SKM-1 treated with dmso at 0.1 percent for 144 hours (cell line): ENCODE data around the gene TRIO.
A peak's percentile ranks its signal among the peaks of the same experiment; 100 is the strongest.
"Not testable (repeated sequence)": the region's sequence is repeated elsewhere in the genome, so short reads cannot be mapped to it uniquely, and the experiment has no call there.

Experiments
- DNase-seq: peaks from one replicate; lab custom pipeline; 2025; ENCODE audit not compliant: unreplicated experiment; lab: John Stamatoyannopoulos, UW

The TRIO gene

GRCh38 chr5:14522721-14523120, 379.6 kb downstream of the TRIO start:
- DNase-seq: no peak

- DNase-seq: no peak
These were observed 380.3 kb downstream of the TRIO start for GRCh38 chr5:14523243-14524034.

- no peak for DNase-seq
These were observed 382.3 kb downstream of the TRIO start for GRCh38 chr5:14525397-14525796.

GRCh38 chr5:14526493-14526892, 383.4 kb downstream of the TRIO start:
- DNase-seq: no peak

- DNase-seq: no peak
These were observed 385.0 kb downstream of the TRIO start for GRCh38 chr5:14528115-14528514.

GRCh38 chr5:14528926-14529325, 385.8 kb downstream of the TRIO start:
- DNase-seq: no peak

- DNase-seq: no peak
These were observed 388.5 kb downstream of the TRIO start for GRCh38 chr5:14531668-14532067.

GRCh38 chr5:14532180-14532579, 389.0 kb downstream of the TRIO start:
- DNase-seq: no peak

GRCh38 chr5:14534773-14535172, 391.6 kb downstream of the TRIO start:
- DNase-seq: no peak

- DNase-seq: peak; percentile 86
These were observed 402.2 kb downstream of the TRIO start for GRCh38 chr5:14545308-14545707.

- no peak for DNase-seq
These were observed 402.7 kb downstream of the TRIO start for GRCh38 chr5:14545862-14546261.

GRCh38 chr5:14547666-14548065, 404.5 kb downstream of the TRIO start:
- no peak for DNase-seq

- no peak for DNase-seq
These were observed 408.1 kb downstream of the TRIO start for GRCh38 chr5:14551211-14551610.

- DNase-seq: peak; percentile 36
These were observed 408.9 kb downstream of the TRIO start for GRCh38 chr5:14552017-14552416.

- DNase-seq: not testable (repeated sequence)
These were observed 411.1 kb downstream of the TRIO start for GRCh38 chr5:14554288-14554687.

- no peak for DNase-seq
These were observed 412.9 kb downstream of the TRIO start for GRCh38 chr5:14556015-14556414.

- no peak for DNase-seq
These were observed 414.1 kb downstream of the TRIO start for GRCh38 chr5:14557203-14557770.

- peak; percentile 21 for DNase-seq
These were observed 414.8 kb downstream of the TRIO start for GRCh38 chr5:14557791-14558415.
